Ascending aorta (tissue), 2 donors: ENCODE data around the gene ZNHIT3. TPM values are rescaled to one million over a fixed set of nuclear protein-coding genes. Genes with fewer than 3 reads are reported as not detected.

ENCODE experiments used
- DNase-seq, 2 donors: peaks; one replicate each; pipeline ENCODE4 v3.0.0-alpha.2; 2019; ENCODE audit warnings: low spot score in 2 of 2
- H3K27ac ChIP-seq, 2 donors: fragments of 200-600 bp; sonication (generic); one replicate each; pipeline ENCODE4 v1.5.1; 2016 to 2017; ENCODE audit warnings: mild to moderate bottlenecking in 1 of 2
- H3K27me3 ChIP-seq: fragments of 200-600 bp; sonication (generic); one replicate; pipeline ENCODE4 v1.5.1; 2017
- H3K36me3 ChIP-seq, 2 donors: fragments of 200-600 bp; sonication (generic); one replicate each; pipeline ENCODE4 v1.5.1; 2016
- H3K4me1 ChIP-seq, 2 donors: fragments of 200-600 bp; sonication (generic); one replicate each; pipeline ENCODE4 v1.5.1; 2016 to 2017; ENCODE audit warnings: mild to moderate bottlenecking in 1 of 2
- H3K4me3 ChIP-seq, 2 donors: fragments of 200-600 bp; sonication (generic); one replicate each; pipeline ENCODE4 v1.5.1; 2016 to 2017; ENCODE audit warnings: mild to moderate bottlenecking in 1 of 2
- H3K9me3 ChIP-seq, 2 donors: fragments of 200-600 bp; sonication (generic); one replicate each; pipeline ENCODE4 v1.5.1; 2016
- CTCF ChIP-seq, 3 experiments: fragments of 200-600 bp in 2 of 3; fragments of 450-650 bp in 1 of 3; sonication (generic) in 2 of 3; IDR thresholded peaks; one replicate each; pipeline ENCODE4 v1.5.1; 2016 to 2019; ENCODE audit warnings: antibody characterized with exemption in 3 of 3, mild to moderate bottlenecking in 1 of 3, moderate library complexity in 1 of 3
- intact Hi-C: fragments of 100-400 bp; cut with DNase I; formaldehyde crosslinking; loops from one replicate; pipeline ENCODE4 v1.15.1; 2023
- total RNA-seq: library from RNA; depleted of rRNA; stranded (reverse); fragments of >200 nt; gene quantifications from one replicate; pipeline ENCODE4 v1.1.0, GENCODE V29; 2016

ZNHIT3 gene
- total RNA-seq, 1 donor from 2014 or later = 49.4 TPM

DNA sequence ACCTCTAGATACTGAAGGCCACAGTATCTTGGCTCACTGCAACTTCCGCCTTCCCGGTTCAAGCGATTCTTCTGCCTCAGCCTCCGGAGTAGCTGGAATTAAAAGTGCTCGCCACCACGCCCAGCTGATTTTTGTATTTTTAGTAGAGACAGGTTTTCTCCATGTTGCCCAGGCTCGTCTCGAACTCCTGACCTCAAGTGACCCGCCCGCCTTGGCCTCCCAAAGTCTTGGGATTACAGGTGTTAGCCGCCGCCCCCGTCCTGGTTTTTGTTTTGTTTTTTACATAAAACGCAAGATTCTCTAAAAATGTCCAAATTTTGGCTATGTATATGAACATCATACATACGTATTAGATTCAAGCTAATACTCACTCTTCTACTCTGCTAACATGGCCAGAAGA, 56.3 kb downstream of the ZNHIT3 start:
- no peaks in the 10 kb centered on the region for H3K9me3 ChIP-seq
- intact Hi-C loops = no loop called here
- no peak overlapping the region for H3K4me3 ChIP-seq
- H3K36me3 ChIP-seq = peaks cover 0 to 5% of the 10 kb centered on the region in 2 donors
- H3K27me3 ChIP-seq = no peaks in the 10 kb centered on the region
- H3K4me1 ChIP-seq = peaks cover 16 to 26% of the 10 kb centered on the region in 2 donors
- no peak overlapping the region for H3K27ac ChIP-seq
- DNase-seq = no peak
- no peak for TF ChIP-seq CTCF (IDR thresholded peaks at IDR 0.05)

GRCh38 chr17:36544044-36544306, 57.5 kb downstream of the ZNHIT3 start:
- H3K36me3 ChIP-seq = peaks cover 0 to 5% of the 10 kb centered on the region in 2 donors
- TF ChIP-seq CTCF (IDR thresholded peaks at IDR 0.05) = peak in 1 of 3 experiments; percentile 4
- intact Hi-C loops = loop anchor here (1.0 to 2.0 kb wide), 3 partner anchors 9 to 57 kb away; partner anchors contain the start of genes DHRS11 and MRM1
- peak overlapping the region; percentile 95 to 98 for H3K4me3 ChIP-seq
- H3K9me3 ChIP-seq = no peaks in the 10 kb centered on the region
- H3K4me1 ChIP-seq = peaks cover 16 to 30% of the 10 kb centered on the region in 2 donors
- DNase-seq = peak in 1 of 2 donors; percentile 68
- peak overlapping the region; percentile 99 to 100 for H3K27ac ChIP-seq
- no peaks in the 10 kb centered on the region for H3K27me3 ChIP-seq

DNA sequence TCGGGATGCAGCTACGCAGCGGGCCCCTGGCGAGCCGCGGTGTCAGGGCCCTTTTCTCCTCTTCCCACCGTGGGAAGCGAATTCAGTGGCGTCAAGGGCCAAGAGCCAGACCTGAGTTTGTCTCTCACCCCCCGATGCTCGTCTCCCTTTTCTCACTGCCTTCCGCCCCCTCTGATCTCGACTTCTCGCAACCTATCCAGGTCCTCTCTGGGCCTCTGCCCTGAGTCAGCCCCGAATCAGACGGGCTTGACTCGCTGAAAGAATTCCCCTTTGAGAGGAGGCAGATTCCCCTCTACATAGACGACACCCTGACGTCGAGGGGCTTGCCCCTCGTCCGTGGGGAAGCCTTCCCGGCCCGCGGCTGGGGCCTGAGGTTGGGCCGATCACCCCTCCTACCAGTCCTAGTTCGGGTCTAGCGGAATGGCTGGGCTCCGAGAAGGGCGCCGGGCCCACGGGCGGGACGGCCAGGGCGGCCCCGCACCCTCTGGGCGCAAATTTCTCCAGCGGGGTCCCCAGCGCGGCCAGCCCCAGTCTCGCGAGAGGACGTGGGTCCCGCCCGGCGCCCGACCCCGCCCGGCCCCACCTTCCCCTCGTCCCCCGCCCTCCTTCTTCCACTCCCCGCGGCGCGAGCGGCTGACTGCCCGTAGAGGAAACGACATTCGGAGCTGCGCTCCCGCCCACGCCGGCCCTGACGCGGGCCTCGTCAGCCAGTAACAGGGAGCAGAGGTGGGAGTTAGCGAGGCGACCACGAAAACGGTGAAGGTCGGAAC, 58.0 kb downstream of the ZNHIT3 start, which contains the start of gene GGNBP2:
Gene GGNBP2, plus strand, starts transcription at position 613 of the 770 bp plus-strand sequence. CDS start 806 bp downstream, outside the sequence.
- H3K9me3 ChIP-seq = no peaks in the 10 kb centered on the region
- H3K27ac ChIP-seq = peak within 1 kb of the TSS; percentile 99 to 100
- no peaks in the 10 kb centered on the region for H3K27me3 ChIP-seq
- H3K36me3 ChIP-seq = peaks cover 0 to 5% of the 10 kb centered on the region in 2 donors
- intact Hi-C loops = loop anchor here (1.0 to 5.0 kb wide), 5 partner anchors 9 to 813 kb away; partner anchors contain the start of genes AATF, DHRS11 and MRM1
- H3K4me3 ChIP-seq = peak within 1 kb of the TSS; percentile 95 to 98
- peaks cover 16 to 32% of the 10 kb centered on the region in 2 donors for H3K4me1 ChIP-seq
- DNase-seq = peak; percentile 47 to 93
- peak in 1 of 3 experiments; percentile 3 for TF ChIP-seq CTCF (IDR thresholded peaks at IDR 0.05)

DNA sequence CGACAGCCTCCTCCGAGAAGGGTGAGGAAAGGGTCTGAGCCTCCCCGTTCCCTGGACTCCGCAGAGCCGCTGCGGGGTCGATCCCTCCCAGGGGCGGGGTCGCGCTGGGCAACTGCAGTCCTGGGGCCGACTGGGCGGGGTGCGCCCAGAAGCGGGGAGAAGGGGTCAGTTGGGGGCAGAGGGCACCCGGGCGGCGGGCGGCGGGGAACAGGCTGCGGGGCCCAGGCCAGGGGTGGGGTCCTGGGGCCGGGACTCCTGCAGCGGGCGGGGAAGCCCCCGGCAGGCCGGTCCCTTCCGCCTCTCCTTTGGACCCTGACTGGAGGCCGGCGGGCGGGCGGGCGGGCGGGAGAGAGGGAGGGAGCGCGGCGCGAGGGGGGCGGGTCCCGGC, 58.6 kb downstream of the ZNHIT3 start:
- H3K4me3 ChIP-seq = peak overlapping the region; percentile 95 to 98
- H3K9me3 ChIP-seq = no peaks in the 10 kb centered on the region
- DNase-seq = no peak
- H3K27ac ChIP-seq = peak overlapping the region; percentile 99 to 100
- intact Hi-C loops = loop anchor here (1.0 to 5.0 kb wide), 3 partner anchors 46 to 812 kb away; partner anchors contain the start of genes AATF and DHRS11
- TF ChIP-seq CTCF (IDR thresholded peaks at IDR 0.05) = no peak
- peaks cover 16 to 34% of the 10 kb centered on the region in 2 donors for H3K4me1 ChIP-seq
- peaks cover 0 to 5% of the 10 kb centered on the region in 2 donors for H3K36me3 ChIP-seq
- no peaks in the 10 kb centered on the region for H3K27me3 ChIP-seq

Other genes starting within 250 kb of the ZNHIT3 start
- not detected for gene TBC1D3I, start 222.1 kb upstream of the ZNHIT3 start, total RNA-seq
- not detected for gene TBC1D3G, start 162.8 kb upstream of the ZNHIT3 start, total RNA-seq
- gene TBC1D3H, start 98.2 kb upstream of the ZNHIT3 start, total RNA-seq = not detected
- gene MYO19, start 48.2 kb downstream of the ZNHIT3 start, total RNA-seq = 40.7 TPM
- gene PIGW, start 48.3 kb downstream of the ZNHIT3 start, total RNA-seq = 6.0 TPM
- 26.5 TPM for gene GGNBP2, start 58.2 kb downstream of the ZNHIT3 start, total RNA-seq
- 11.8 TPM for gene DHRS11, start 105.2 kb downstream of the ZNHIT3 start, total RNA-seq
- not detected for gene MRM1, start 114.9 kb downstream of the ZNHIT3 start, total RNA-seq